H1 (cell line): Measurements from ENCODE around the gene CRYM. TPM values are rescaled to one million over a fixed set of nuclear protein-coding genes. Genes with fewer than 3 reads are reported as not detected.

Experiments
- BRCA1 ChIP-seq: IDR thresholded peaks from 2 replicates; pipeline ENCODE4 v1.6.1; 2012; ENCODE audit warnings: low read depth, low read length, improper control_type of control experiment
- CEBPB ChIP-seq: IDR thresholded peaks from 2 replicates; pipeline ENCODE4 v1.6.1; 2012; ENCODE audit warnings: low read depth, low read length
- CHD1 ChIP-seq: IDR thresholded peaks from 2 replicates; pipeline ENCODE4 v1.6.1; 2012; ENCODE audit warnings: low read depth, low read length, improper control_type of control experiment
- CHD2 ChIP-seq: IDR thresholded peaks from 2 replicates; pipeline ENCODE4 v1.6.1; 2012; ENCODE audit warnings: low read length, improper control_type of control experiment
- GTF2F1 ChIP-seq: IDR thresholded peaks from 2 replicates; pipeline ENCODE4 v1.6.1; 2012; ENCODE audit warnings: low read depth, low read length, improper control_type of control experiment, borderline replicate concordance
- HDAC2 ChIP-seq, 2 experiments: fragments of 300-600 bp in 1 of 2; sonication (generic) in 1 of 2; IDR thresholded peaks; 2 replicates each; pipeline ENCODE4 v1.6.1; 2011 to 2012; ENCODE audit warnings: low read depth in 2 of 2, low read length in 2 of 2, mild to moderate bottlenecking in 2 of 2, moderate library complexity in 2 of 2, borderline replicate concordance in 1 of 2, inconsistent platforms in 1 of 2
- KDM5A ChIP-seq: fragments of 200-600 bp; IDR thresholded peaks from 2 replicates; pipeline ENCODE4 v1.7.1; 2012; ENCODE audit warnings: mild to moderate bottlenecking, low read length, inconsistent platforms, mixed read lengths
- NANOG ChIP-seq: IDR thresholded peaks from 2 replicates; pipeline ENCODE4 v1.6.1; 2011; ENCODE audit warnings: low read length, low read depth, mild to moderate bottlenecking, inconsistent platforms; ENCODE audit not compliant: insufficient read depth, poor library complexity, severe bottlenecking
- POLR2A ChIP-seq, 2 experiments: IDR thresholded peaks; 1 replicate in 1 of 2; 2 replicates in 1 of 2; pipeline ENCODE4 v1.6.1; 2011; ENCODE audit warnings: low read depth in 2 of 2, low read length in 2 of 2, mild to moderate bottlenecking in 2 of 2; ENCODE audit errors: control extremely low read depth in 1 of 2
- POU5F1 ChIP-seq: IDR thresholded peaks from 2 replicates; pipeline ENCODE4 v1.6.1; 2011; ENCODE audit warnings: low read depth, mild to moderate bottlenecking, low read length, moderate library complexity
- RBBP5 ChIP-seq: IDR thresholded peaks from 2 replicates; pipeline ENCODE4 v1.7.1; 2012; ENCODE audit warnings: low read depth, mild to moderate bottlenecking, inconsistent platforms, low read length, moderate library complexity, borderline replicate concordance
- RNF2 ChIP-seq: fragments of 200-900, 300-1000 bp; sonication (generic); IDR thresholded peaks from 2 replicates; pipeline ENCODE4 v1.7.1; 2016; ENCODE audit warnings: borderline replicate concordance, low read depth, mild to moderate bottlenecking, antibody characterized with exemption, low read length; ENCODE audit not compliant: poor library complexity, severe bottlenecking; ENCODE audit errors: missing control alignments
- RXRA ChIP-seq: IDR thresholded peaks from 2 replicates; pipeline ENCODE4 v1.6.1; 2011; ENCODE audit warnings: low read depth, mild to moderate bottlenecking, low read length, moderate library complexity; ENCODE audit not compliant: insufficient read depth
- SIN3A ChIP-seq, 2 experiments: IDR thresholded peaks in 1 of 2; conservative IDR thresholded peaks in 1 of 2; 2 replicates each; pipeline ENCODE4 v1.6.1; 2011 to 2012; ENCODE audit warnings: low read length in 2 of 2, improper control_type of control experiment in 1 of 2, low read depth in 1 of 2, mild to moderate bottlenecking in 1 of 2
- SIRT6 ChIP-seq: IDR thresholded peaks from one replicate; pipeline ENCODE4 v1.7.1; 2012; ENCODE audit warnings: low read length, inconsistent platforms
- SP1 ChIP-seq: IDR thresholded peaks from 2 replicates; pipeline ENCODE4 v1.6.1; 2011; ENCODE audit warnings: low read depth, low read length
- SP2 ChIP-seq: IDR thresholded peaks from 2 replicates; pipeline ENCODE4 v1.6.1; 2012; ENCODE audit warnings: mild to moderate bottlenecking, low read length, inconsistent platforms
- SP4 ChIP-seq: IDR thresholded peaks from 2 replicates; pipeline ENCODE4 v1.6.1; 2012; ENCODE audit warnings: low read length, inconsistent platforms
- SUZ12 ChIP-seq: fragments of 200-600 bp; sonication (generic); IDR thresholded peaks from 2 replicates; pipeline ENCODE4 v1.6.1; 2012; ENCODE audit warnings: mild to moderate bottlenecking, inconsistent platforms, low read length, moderate library complexity, mixed read lengths
- TBP ChIP-seq: IDR thresholded peaks from 2 replicates; pipeline ENCODE4 v1.6.1; 2011; ENCODE audit warnings: low read depth, low read length, improper control_type of control experiment
- ZNF274 ChIP-seq: IDR thresholded peaks from 2 replicates; pipeline ENCODE4 v1.7.0; 2012; ENCODE audit warnings: low read length, borderline replicate concordance; ENCODE audit errors: extremely low read depth
- polyA plus RNA-seq, 7 experiments: library from polyadenylated mRNA; depleted of rRNA in 3 of 7; stranded (reverse) in 5 of 7; unstranded in 2 of 7; fragments of >200 nt in 5 of 7; fragments of 200-250 nt in 2 of 7; gene quantifications; 1 replicate in 5 of 7; 2 replicates in 1 of 7; 4 replicates in 1 of 7; pipeline versions ENCODE4 v1.2.1 to v1.2.3, GENCODE V29; 2011 to 2013; ENCODE audit warnings: missing spikeins in 2 of 7, mixed read lengths in 2 of 7
- total RNA-seq: library from RNA; stranded (reverse); fragmentation: NEBNext Ultra II Directional; extraction: Animal tissue kit (Norgen Biotek cat#: 25700); gene quantifications from 2 replicates; pipeline ENCODE4 v1.2.1, GENCODE V29; 2021
- TF ChIP-seq, protein P1 (sequence below): IDR thresholded peaks from 2 replicates; pipeline ENCODE4 v1.6.1; 2011; ENCODE audit warnings: low read length, improper control_type of control experiment
- TF ChIP-seq, protein P2 (sequence below): IDR thresholded peaks from 2 replicates; pipeline ENCODE4 v1.6.1; 2012; ENCODE audit warnings: inconsistent platforms

The CRYM gene
- total and polyA plus RNA-seq, 2 of the 8 experiments (the other 6 are each of a cell fraction or from before 2014, with no cell fraction given): 12.9 to 40.4 TPM

DNA sequence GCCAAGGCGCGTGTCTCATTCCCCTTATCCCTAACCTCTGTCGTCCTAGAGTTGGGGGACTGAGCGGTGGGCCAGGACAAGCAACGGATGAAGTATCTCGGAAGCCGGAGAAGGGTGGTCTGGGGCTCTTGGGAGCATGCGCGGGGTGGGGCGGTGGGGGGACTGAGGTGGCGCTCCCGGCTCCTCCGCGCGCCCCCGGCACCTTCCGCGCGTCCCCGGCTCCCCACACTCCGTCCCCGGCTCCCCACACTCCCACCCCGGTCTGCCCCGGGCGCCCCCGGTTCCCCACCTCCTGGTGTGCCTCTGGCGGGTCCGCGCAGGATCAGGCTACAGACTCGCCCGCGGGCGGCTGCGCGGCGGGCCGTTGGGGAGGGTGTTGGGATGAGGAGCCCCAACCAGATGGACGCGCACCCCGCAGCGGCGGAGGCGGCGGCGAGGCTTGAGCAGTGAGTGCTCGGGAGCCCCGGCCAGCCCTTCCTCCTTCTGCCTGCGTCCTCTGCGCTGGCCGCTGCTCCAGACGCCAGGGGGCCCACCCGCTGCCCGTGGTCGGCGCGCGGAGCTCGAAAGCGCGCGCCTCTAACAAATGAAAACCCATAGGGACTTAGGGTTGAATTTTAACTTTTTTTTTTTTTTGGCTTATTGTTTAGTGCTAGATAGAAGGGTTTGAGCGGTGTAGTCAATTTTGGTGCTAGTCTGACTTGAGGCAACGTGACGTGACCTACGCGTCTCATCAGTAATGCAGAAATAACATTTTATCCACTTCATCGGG lies 5.6 kb upstream of the CRYM start (continued):
- TF ChIP-seq, protein P1, sequence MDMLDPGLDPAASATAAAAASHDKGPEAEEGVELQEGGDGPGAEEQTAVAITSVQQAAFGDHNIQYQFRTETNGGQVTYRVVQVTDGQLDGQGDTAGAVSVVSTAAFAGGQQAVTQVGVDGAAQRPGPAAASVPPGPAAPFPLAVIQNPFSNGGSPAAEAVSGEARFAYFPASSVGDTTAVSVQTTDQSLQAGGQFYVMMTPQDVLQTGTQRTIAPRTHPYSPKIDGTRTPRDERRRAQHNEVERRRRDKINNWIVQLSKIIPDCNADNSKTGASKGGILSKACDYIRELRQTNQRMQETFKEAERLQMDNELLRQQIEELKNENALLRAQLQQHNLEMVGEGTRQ: no peak
- TF ChIP-seq SP4 (no peak), BRCA1 (no peak), KDM5A (no peak), SIN3A (conservative IDR thresholded peaks at IDR 0.05 in 1 of 2, IDR thresholded peaks at IDR 0.05 in 1 of 2; ENCODE audit: low read depth in 1 of 2, low read length in 2 of 2) (no peak), CHD1 (no peak), NANOG (no peak), RXRA (0 out of 2 replicates have a peak, but pooled peaks have one; percentile 31), SUZ12 (no peak), HDAC2 (IDR thresholded peaks at IDR 0.05; ENCODE audit: borderline replicate concordance in 1 of 2, low read depth in 2 of 2, low read length in 2 of 2) (no peak), RNF2 (no peak), SP2 (no peak), RBBP5 (peak; percentile 72; the same call in 1 of the 2 replicates), CHD2 (no peak), SP1 (no peak), GTF2F1 (no peak), ZNF274 (no peak), CEBPB (no peak), POU5F1 (no peak), TBP (peak; percentile 31; the same call in 1 of the 2 replicates), SIRT6 (no peak), POLR2A (IDR thresholded peaks at IDR 0.05; ENCODE audit: control extremely low read depth in 1 of 2, low read depth in 2 of 2, low read length in 2 of 2) (peak in 1 of 2 experiments; percentile 28; a peak in 1 of 3 replicates)
- TF ChIP-seq, protein P2, sequence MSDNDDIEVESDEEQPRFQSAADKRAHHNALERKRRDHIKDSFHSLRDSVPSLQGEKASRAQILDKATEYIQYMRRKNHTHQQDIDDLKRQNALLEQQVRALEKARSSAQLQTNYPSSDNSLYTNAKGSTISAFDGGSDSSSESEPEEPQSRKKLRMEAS: peak; percentile 52; the same call in 1 of the 2 replicates
